ENCODE measurements around the gene MRPL28. TPM values are rescaled to one million over a fixed set of nuclear protein-coding genes. Genes with fewer than 3 reads are reported as not detected.
"Not testable (repeated sequence)": the region's sequence is repeated elsewhere in the genome, so short reads cannot be mapped to it uniquely, and the experiment has no call there.

The MRPL28 gene
- total RNA-seq, 2 donors from 2014 or later: 89.0 to 90.3 TPM

GRCh38 chr16:347203-347602, 23.1 kb downstream of the MRPL28 start:
- H3K36me3 ChIP-seq: peaks cover 21% of the 10 kb centered on the region
- H3K4me1 ChIP-seq: peaks cover 0 to 15% of the 10 kb centered on the region in 2 donors
- no peak overlapping the region for H3K4me3 ChIP-seq
- no peak for TF ChIP-seq CTCF (IDR thresholded peaks at IDR 0.05)
- H3K9me3 ChIP-seq: no peaks in the 10 kb centered on the region
- no peak for DNase-seq (ENCODE audit: low spot score)
- H3K27ac ChIP-seq: no peak overlapping the region
- no peaks in the 10 kb centered on the region for H3K27me3 ChIP-seq

- Histone ChIP-seq H3K27ac (no peak overlapping the region), H3K9me3 (no peaks in the 10 kb centered on the region), H3K4me1 (peaks cover 0 to 11% of the 10 kb centered on the region in 2 donors), H3K4me3 (no peak overlapping the region), H3K27me3 (no peaks in the 10 kb centered on the region), H3K36me3 (peaks cover 21% of the 10 kb centered on the region)
- no peak for TF ChIP-seq CTCF (IDR thresholded peaks at IDR 0.05)
- no peak for DNase-seq (ENCODE audit: low spot score)
These were observed 23.8 kb downstream of the MRPL28 start for GRCh38 chr16:346587-346986.

GRCh38 chr16:345772-346171, 24.6 kb downstream of the MRPL28 start:
- H3K27me3 ChIP-seq: no peaks in the 10 kb centered on the region
- H3K4me1 ChIP-seq: peaks cover 0 to 3% of the 10 kb centered on the region in 2 donors
- TF ChIP-seq CTCF (IDR thresholded peaks at IDR 0.05): no peak
- H3K27ac ChIP-seq: no peak overlapping the region
- H3K4me3 ChIP-seq: no peak overlapping the region
- no peaks in the 10 kb centered on the region for H3K9me3 ChIP-seq
- H3K36me3 ChIP-seq: peaks cover 21% of the 10 kb centered on the region
- DNase-seq (ENCODE audit: low spot score): no peak

- no peak overlapping the region for H3K27ac ChIP-seq
- no peaks in the 10 kb centered on the region for H3K4me1 ChIP-seq
- H3K36me3 ChIP-seq: peaks cover 21% of the 10 kb centered on the region
- H3K9me3 ChIP-seq: no peaks in the 10 kb centered on the region
- TF ChIP-seq CTCF (IDR thresholded peaks at IDR 0.05): no peak
- H3K4me3 ChIP-seq: no peak overlapping the region
- no peaks in the 10 kb centered on the region for H3K27me3 ChIP-seq
- no peak for DNase-seq (ENCODE audit: low spot score)
These were observed 27.7 kb downstream of the MRPL28 start for GRCh38 chr16:342455-343213.

GRCh38 chr16:341974-342336, 28.4 kb downstream of the MRPL28 start:
- DNase-seq (ENCODE audit: low spot score); H3K27ac ChIP-seq; H3K9me3 ChIP-seq; H3K4me1 ChIP-seq; H3K4me3 ChIP-seq; H3K27me3 ChIP-seq: not testable (repeated sequence)
- peaks cover 21% of the 10 kb centered on the region for H3K36me3 ChIP-seq

- DNase-seq (ENCODE audit: low spot score): not testable (repeated sequence)
- H3K36me3 ChIP-seq: peaks cover 18% of the 10 kb centered on the region
These were observed 29.0 kb downstream of the MRPL28 start for GRCh38 chr16:341095-341973.

More at GRCh38 chr16:341095-341973, 29.0 kb downstream of the MRPL28 start:
- H3K9me3 ChIP-seq, H3K27ac ChIP-seq, H3K4me3 ChIP-seq, H3K27me3 ChIP-seq, H3K4me1 ChIP-seq: not testable (repeated sequence)

Measured in right atrium auricular region (tissue), 2 donors.